Measurements from ENCODE around the gene ZNF57. TPM values are rescaled to one million over a fixed set of nuclear protein-coding genes. Genes with fewer than 3 reads are reported as not detected.

Gene ZNF57
- total and polyA plus RNA-seq, 2 of the 13 experiments (the other 11 are each of a cell fraction or from before 2014, with no cell fraction given), result 6.6 to 17.5 TPM

- TF ChIP-seq ZNF33A (CRISPR knock-in tag; IDR thresholded peaks at IDR 0.05; ENCODE audit: borderline replicate concordance), result no peak
- no peak for TF ChIP-seq AKAP8 (CRISPR knock-in tag; IDR thresholded peaks at IDR 0.05)
- no peak for TF ChIP-seq TBL1XR1 (IDR thresholded peaks at IDR 0.05; ENCODE audit: borderline replicate concordance, low read length, partially characterized antibody)
- TF ChIP-seq ZNF264 (CRISPR knock-in tag; IDR thresholded peaks at IDR 0.05), result no peak
- TF ChIP-seq NONO (IDR thresholded peaks at IDR 0.05), result no peak
- TF ChIP-seq NONO (CRISPR knock-in tag; conservative IDR thresholded peaks at IDR 0.05), result no peak
- 0 out of 2 replicates have a peak, but pooled peaks have one; percentile 7 for TF ChIP-seq RARA (CRISPR knock-in tag; IDR thresholded peaks at IDR 0.05)
- no peak for TF ChIP-seq ZNF460 (CRISPR knock-in tag; IDR thresholded peaks at IDR 0.05; ENCODE audit: borderline replicate concordance)
- TF ChIP-seq RXRB (CRISPR knock-in tag; IDR thresholded peaks at IDR 0.05; ENCODE audit: borderline replicate concordance), result 0 out of 2 replicates have a peak, but pooled peaks have one; percentile 16
- TF ChIP-seq BCL6 (CRISPR knock-in tag; IDR thresholded peaks at IDR 0.05), result peak; percentile 63
- TF ChIP-seq, protein P1, sequence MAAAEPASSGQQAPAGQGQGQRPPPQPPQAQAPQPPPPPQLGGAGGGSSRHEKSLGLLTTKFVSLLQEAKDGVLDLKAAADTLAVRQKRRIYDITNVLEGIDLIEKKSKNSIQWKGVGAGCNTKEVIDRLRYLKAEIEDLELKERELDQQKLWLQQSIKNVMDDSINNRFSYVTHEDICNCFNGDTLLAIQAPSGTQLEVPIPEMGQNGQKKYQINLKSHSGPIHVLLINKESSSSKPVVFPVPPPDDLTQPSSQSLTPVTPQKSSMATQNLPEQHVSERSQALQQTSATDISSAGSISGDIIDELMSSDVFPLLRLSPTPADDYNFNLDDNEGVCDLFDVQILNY (CRISPR knock-in tag; conservative IDR thresholded peaks at IDR 0.05), result no peak
- 0 out of 2 replicates have a peak, but pooled peaks have one; percentile 31 for TF ChIP-seq HDAC2 (CRISPR knock-in tag; IDR thresholded peaks at IDR 0.05)
- TF ChIP-seq ZNF788 (CRISPR knock-in tag; IDR thresholded peaks at IDR 0.05; ENCODE audit: borderline replicate concordance), result no peak
- TF ChIP-seq CEBPB (IDR thresholded peaks at IDR 0.05; ENCODE audit: borderline replicate concordance, low read depth, low read length), result 0 out of 2 replicates have a peak, but pooled peaks have one; percentile 15
- TF ChIP-seq, protein P2, sequence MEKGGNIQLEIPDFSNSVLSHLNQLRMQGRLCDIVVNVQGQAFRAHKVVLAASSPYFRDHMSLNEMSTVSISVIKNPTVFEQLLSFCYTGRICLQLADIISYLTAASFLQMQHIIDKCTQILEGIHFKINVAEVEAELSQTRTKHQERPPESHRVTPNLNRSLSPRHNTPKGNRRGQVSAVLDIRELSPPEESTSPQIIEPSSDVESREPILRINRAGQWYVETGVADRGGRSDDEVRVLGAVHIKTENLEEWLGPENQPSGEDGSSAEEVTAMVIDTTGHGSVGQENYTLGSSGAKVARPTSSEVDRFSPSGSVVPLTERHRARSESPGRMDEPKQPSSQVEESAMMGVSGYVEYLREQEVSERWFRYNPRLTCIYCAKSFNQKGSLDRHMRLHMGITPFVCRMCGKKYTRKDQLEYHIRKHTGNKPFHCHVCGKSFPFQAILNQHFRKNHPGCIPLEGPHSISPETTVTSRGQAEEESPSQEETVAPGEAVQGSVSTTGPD (CRISPR knock-in tag; IDR thresholded peaks at IDR 0.05), result no peak
- no peak for TF ChIP-seq SOX6 (IDR thresholded peaks at IDR 0.05)
- 0 out of 2 replicates have a peak, but pooled peaks have one; percentile 47 for TF ChIP-seq SOX6 (CRISPR knock-in tag; IDR thresholded peaks at IDR 0.05)
- TF ChIP-seq, protein P3, sequence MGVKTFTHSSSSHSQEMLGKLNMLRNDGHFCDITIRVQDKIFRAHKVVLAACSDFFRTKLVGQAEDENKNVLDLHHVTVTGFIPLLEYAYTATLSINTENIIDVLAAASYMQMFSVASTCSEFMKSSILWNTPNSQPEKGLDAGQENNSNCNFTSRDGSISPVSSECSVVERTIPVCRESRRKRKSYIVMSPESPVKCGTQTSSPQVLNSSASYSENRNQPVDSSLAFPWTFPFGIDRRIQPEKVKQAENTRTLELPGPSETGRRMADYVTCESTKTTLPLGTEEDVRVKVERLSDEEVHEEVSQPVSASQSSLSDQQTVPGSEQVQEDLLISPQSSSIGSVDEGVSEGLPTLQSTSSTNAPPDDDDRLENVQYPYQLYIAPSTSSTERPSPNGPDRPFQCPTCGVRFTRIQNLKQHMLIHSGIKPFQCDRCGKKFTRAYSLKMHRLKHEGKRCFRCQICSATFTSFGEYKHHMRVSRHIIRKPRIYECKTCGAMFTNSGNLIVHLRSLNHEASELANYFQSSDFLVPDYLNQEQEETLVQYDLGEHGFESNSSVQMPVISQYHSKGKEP (CRISPR knock-in tag; IDR thresholded peaks at IDR 0.05), result no peak
- TF ChIP-seq ZNF879 (CRISPR knock-in tag; IDR thresholded peaks at IDR 0.05), result no peak
- TF ChIP-seq, protein P4, sequence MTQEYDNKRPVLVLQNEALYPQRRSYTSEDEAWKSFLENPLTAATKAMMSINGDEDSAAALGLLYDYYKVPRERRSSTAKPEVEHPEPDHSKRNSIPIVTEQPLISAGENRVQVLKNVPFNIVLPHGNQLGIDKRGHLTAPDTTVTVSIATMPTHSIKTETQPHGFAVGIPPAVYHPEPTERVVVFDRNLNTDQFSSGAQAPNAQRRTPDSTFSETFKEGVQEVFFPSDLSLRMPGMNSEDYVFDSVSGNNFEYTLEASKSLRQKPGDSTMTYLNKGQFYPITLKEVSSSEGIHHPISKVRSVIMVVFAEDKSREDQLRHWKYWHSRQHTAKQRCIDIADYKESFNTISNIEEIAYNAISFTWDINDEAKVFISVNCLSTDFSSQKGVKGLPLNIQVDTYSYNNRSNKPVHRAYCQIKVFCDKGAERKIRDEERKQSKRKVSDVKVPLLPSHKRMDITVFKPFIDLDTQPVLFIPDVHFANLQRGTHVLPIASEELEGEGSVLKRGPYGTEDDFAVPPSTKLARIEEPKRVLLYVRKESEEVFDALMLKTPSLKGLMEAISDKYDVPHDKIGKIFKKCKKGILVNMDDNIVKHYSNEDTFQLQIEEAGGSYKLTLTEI (CRISPR knock-in tag; conservative IDR thresholded peaks at IDR 0.05), result no peak
- TF ChIP-seq ZNF776 (CRISPR knock-in tag; IDR thresholded peaks at IDR 0.05), result no peak
- TF ChIP-seq RFXAP (CRISPR knock-in tag; IDR thresholded peaks at IDR 0.05; ENCODE audit: borderline replicate concordance), result no peak
- TF ChIP-seq KDM1A (CRISPR knock-in tag; IDR thresholded peaks at IDR 0.05), result no peak
- TF ChIP-seq CSRNP1 (CRISPR knock-in tag; IDR thresholded peaks at IDR 0.05), result no peak
Observed at GRCh38 chr19:2865334-2866100, 35.2 kb upstream of the ZNF57 start (continued).
